Nephron progenitor cell (in vitro differentiated cells): Measurements from ENCODE around the gene SUSD2.

Experiments used
- DNase-seq: peaks from one replicate; pipeline ENCODE4 v3.0.0; 2021
- H3K27ac Mint-ChIP-seq: 2 replicates; pipeline ENCODE4 v1.8.0; 2021; ENCODE audit warnings: mild to moderate bottlenecking, moderate library complexity, mixed read lengths
- H3K27me3 Mint-ChIP-seq: 2 replicates; pipeline ENCODE4 v1.8.0; 2021; ENCODE audit warnings: mild to moderate bottlenecking, low read depth, mixed read lengths; ENCODE audit not compliant: poor library complexity
- H3K36me3 Mint-ChIP-seq: 2 replicates; pipeline ENCODE4 v1.8.0; 2021; ENCODE audit warnings: low read depth, mixed read lengths
- H3K4me1 Mint-ChIP-seq: 2 replicates; pipeline ENCODE4 v1.8.0; 2021; ENCODE audit warnings: mixed read lengths
- H3K4me3 Mint-ChIP-seq: 2 replicates; pipeline ENCODE4 v1.8.0; 2021; ENCODE audit warnings: mild to moderate bottlenecking, moderate library complexity, mixed read lengths
- H3K9me3 Mint-ChIP-seq: 2 replicates; pipeline ENCODE4 v1.8.0; 2021; ENCODE audit warnings: mild to moderate bottlenecking, moderate library complexity, mixed read lengths
- TF ChIP-seq, protein P1 (sequence below): fragments of 200-600 bp; sonication (generic); IDR thresholded peaks from 2 replicates; pipeline ENCODE4 v1.5.0; 2021; ENCODE audit warnings: antibody characterized with exemption

SUSD2 gene

DNA sequence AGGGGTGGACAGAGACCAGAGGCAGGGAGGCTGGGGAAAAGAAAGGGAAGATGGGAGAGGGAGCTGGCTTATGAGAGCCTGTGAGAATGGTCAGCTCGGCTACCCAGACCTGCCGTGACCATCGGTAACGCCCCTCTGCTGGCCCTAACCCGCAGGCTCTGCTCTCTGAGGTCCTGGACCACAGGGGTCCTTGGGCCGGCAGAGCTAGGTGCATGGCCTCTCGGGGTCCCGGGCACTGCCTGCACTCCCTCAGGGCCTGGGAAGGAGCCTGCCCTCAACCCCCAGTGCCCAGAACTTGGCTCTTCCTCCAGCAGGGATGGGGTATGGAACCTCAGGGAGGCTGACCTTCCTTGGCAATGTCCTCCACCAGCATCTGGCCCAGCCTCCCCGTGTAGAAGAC, 50.4 kb downstream of the SUSD2 start:
- H3K9me3 Mint-ChIP-seq, result peaks cover 8% of the 10 kb centered on the region
- H3K36me3 Mint-ChIP-seq, result no peaks in the 10 kb centered on the region
- TF ChIP-seq, protein P1, sequence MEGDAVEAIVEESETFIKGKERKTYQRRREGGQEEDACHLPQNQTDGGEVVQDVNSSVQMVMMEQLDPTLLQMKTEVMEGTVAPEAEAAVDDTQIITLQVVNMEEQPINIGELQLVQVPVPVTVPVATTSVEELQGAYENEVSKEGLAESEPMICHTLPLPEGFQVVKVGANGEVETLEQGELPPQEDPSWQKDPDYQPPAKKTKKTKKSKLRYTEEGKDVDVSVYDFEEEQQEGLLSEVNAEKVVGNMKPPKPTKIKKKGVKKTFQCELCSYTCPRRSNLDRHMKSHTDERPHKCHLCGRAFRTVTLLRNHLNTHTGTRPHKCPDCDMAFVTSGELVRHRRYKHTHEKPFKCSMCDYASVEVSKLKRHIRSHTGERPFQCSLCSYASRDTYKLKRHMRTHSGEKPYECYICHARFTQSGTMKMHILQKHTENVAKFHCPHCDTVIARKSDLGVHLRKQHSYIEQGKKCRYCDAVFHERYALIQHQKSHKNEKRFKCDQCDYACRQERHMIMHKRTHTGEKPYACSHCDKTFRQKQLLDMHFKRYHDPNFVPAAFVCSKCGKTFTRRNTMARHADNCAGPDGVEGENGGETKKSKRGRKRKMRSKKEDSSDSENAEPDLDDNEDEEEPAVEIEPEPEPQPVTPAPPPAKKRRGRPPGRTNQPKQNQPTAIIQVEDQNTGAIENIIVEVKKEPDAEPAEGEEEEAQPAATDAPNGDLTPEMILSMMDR, result no peak
- DNase-seq, result no peak
- H3K27ac Mint-ChIP-seq, result no peak overlapping the region
- peaks cover 5% of the 10 kb centered on the region for H3K27me3 Mint-ChIP-seq
- peaks cover 9% of the 10 kb centered on the region for H3K4me1 Mint-ChIP-seq
- H3K4me3 Mint-ChIP-seq, result no peak overlapping the region

GRCh38 chr22:24232124-24232523, 50.8 kb downstream of the SUSD2 start:
- Mint-ChIP-seq H3K4me1 (peaks cover 9% of the 10 kb centered on the region), H3K9me3 (peaks cover 6% of the 10 kb centered on the region), H3K36me3 (no peaks in the 10 kb centered on the region), H3K27ac (no peak overlapping the region), H3K4me3 (no peak overlapping the region), H3K27me3 (peaks cover 4% of the 10 kb centered on the region)
- no peak for DNase-seq
- TF ChIP-seq, protein P1, result no peak

DNA sequence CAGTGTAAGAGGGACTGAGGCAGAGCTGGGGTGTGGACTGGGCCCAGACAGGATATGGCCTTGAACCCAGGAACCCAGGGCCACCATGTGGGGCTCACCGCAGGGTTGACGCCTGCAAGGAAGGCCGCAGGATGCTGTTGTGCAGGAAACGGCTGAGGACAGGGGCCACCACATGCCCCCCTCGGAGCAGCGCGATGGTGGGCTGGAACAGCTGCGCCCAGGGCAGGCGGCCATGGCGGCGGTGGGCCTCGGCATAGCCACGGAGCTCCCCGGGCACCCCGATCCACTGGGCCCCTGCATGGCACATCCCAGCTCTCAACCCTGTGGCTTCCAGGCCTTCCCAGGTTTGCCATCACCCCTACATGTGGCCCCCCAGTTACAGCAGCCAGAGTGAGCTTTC, 51.4 kb downstream of the SUSD2 start:
- Mint-ChIP-seq H3K36me3 (no peaks in the 10 kb centered on the region), H3K4me1 (peaks cover 9% of the 10 kb centered on the region), H3K4me3 (no peak overlapping the region), H3K27me3 (no peaks in the 10 kb centered on the region), H3K27ac (no peak overlapping the region), H3K9me3 (peaks cover under 1% of the 10 kb centered on the region)
- TF ChIP-seq, protein P1, result no peak
- DNase-seq, result no peak

DNA sequence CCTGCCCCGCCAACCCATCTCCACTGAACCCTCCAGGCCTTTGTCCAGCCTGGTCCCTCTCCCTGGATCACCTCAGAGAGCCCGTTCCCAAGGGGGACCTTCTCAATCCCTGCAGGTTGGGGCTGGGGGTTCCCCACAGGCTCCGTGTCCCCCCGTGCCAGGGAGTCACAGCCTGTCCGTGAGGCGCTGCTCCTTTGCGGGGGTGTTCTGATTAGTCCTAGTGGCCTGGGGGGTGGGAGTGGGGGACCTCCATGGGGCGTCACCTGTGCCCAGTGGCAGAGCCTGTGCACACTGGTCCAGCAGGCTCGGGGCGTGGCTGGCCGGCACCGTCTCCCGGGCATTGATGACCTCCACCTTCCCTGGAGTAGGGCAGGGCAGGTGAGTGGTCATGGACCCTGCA, 51.9 kb downstream of the SUSD2 start:
- no peak overlapping the region for H3K27ac Mint-ChIP-seq
- H3K9me3 Mint-ChIP-seq, result no peaks in the 10 kb centered on the region
- DNase-seq, result no peak
- H3K36me3 Mint-ChIP-seq, result no peaks in the 10 kb centered on the region
- TF ChIP-seq, protein P1, result no peak
- H3K4me3 Mint-ChIP-seq, result no peak overlapping the region
- no peaks in the 10 kb centered on the region for H3K27me3 Mint-ChIP-seq
- peaks cover 9% of the 10 kb centered on the region for H3K4me1 Mint-ChIP-seq

GRCh38 chr22:24233816-24234215, 52.5 kb downstream of the SUSD2 start:
- Mint-ChIP-seq H3K4me3 (no peak overlapping the region), H3K27ac (no peak overlapping the region), H3K4me1 (peaks cover 9% of the 10 kb centered on the region), H3K27me3 (no peaks in the 10 kb centered on the region), H3K36me3 (no peaks in the 10 kb centered on the region), H3K9me3 (no peaks in the 10 kb centered on the region)
- DNase-seq, result no peak
- TF ChIP-seq, protein P1, result no peak

DNA sequence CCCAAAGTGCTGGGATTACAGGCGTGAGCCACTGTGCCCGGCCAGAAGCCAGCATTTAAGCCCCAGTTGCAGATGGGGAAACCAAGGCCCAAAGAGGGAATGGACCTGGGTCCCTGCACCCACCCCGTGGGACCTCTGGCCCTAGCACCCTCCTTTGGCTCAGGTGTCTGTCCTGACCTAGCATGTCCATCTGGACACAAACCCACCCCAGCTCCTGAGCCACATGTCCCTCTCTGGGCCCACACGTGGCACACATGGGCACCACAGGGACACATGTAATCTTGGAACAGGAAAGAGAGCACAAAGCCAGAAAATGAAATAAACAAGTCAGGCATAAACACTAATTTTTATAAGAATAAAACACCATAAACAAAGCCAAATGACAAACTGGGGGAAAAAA, 54.0 kb downstream of the SUSD2 start:
- no peak for DNase-seq
- Mint-ChIP-seq H3K4me1 (peaks cover 9% of the 10 kb centered on the region), H3K27ac (no peak overlapping the region), H3K27me3 (no peaks in the 10 kb centered on the region), H3K36me3 (no peaks in the 10 kb centered on the region), H3K9me3 (no peaks in the 10 kb centered on the region), H3K4me3 (no peak overlapping the region)
- TF ChIP-seq, protein P1, result no peak
